GM18520 (cell line): ENCODE measurements around the gene MAGEC1.
"Not testable (repeated sequence)": the region's sequence is repeated elsewhere in the genome, so short reads cannot be mapped to it uniquely, and the experiment has no call there.

Experiments
- ATAC-seq: cut with Tn5 transposase; IDR thresholded peaks from one replicate; pipeline ENCODE4 v1.9.1; 2021; ENCODE audit not compliant: unreplicated experiment

Gene MAGEC1, protein sequence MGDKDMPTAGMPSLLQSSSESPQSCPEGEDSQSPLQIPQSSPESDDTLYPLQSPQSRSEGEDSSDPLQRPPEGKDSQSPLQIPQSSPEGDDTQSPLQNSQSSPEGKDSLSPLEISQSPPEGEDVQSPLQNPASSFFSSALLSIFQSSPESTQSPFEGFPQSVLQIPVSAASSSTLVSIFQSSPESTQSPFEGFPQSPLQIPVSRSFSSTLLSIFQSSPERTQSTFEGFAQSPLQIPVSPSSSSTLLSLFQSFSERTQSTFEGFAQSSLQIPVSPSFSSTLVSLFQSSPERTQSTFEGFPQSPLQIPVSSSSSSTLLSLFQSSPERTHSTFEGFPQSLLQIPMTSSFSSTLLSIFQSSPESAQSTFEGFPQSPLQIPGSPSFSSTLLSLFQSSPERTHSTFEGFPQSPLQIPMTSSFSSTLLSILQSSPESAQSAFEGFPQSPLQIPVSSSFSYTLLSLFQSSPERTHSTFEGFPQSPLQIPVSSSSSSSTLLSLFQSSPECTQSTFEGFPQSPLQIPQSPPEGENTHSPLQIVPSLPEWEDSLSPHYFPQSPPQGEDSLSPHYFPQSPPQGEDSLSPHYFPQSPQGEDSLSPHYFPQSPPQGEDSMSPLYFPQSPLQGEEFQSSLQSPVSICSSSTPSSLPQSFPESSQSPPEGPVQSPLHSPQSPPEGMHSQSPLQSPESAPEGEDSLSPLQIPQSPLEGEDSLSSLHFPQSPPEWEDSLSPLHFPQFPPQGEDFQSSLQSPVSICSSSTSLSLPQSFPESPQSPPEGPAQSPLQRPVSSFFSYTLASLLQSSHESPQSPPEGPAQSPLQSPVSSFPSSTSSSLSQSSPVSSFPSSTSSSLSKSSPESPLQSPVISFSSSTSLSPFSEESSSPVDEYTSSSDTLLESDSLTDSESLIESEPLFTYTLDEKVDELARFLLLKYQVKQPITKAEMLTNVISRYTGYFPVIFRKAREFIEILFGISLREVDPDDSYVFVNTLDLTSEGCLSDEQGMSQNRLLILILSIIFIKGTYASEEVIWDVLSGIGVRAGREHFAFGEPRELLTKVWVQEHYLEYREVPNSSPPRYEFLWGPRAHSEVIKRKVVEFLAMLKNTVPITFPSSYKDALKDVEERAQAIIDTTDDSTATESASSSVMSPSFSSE

DNA sequence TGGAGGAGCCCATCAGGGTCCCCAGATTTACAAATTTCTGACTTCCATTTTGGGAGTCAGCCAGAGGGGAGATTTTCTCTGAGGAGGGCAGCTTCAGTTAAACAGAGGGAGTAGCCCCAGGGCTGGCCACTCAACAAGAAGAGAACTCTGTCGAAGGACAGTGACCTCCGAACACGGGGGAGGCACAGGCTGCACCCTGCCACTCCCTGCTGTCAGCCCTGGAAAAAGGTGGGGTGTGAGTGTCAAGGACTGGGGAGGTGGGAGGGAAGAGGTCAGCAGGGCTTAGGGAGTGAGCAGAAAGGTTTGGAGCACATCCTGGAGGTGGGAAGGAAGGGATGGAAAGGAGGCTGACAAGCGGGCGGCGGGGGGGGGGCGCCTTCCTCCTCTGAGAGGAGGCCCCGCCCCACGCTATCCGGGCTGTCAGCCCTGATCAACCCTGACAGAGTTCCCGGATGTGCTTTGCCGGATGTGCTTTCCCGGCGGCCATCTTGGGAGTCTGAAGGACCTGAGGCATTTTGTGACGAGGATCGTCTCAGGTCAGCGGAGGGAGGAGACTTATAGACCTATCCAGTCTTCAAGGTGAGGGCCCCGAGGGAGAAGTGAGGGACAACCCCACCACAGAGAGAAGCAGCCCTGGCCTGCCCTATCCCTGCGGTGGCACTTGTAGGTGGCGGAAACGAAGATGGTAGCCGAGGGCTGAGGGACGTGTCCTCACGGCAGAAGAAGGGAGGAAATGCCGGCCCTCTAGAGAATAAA, at the start of gene MAGEC1:
Gene MAGEC1, plus strand, starts transcription at position 495 of the 756 bp plus-strand sequence. CDS start 1,179 bp downstream, outside the sequence.
- ATAC-seq = no peak

DNA sequence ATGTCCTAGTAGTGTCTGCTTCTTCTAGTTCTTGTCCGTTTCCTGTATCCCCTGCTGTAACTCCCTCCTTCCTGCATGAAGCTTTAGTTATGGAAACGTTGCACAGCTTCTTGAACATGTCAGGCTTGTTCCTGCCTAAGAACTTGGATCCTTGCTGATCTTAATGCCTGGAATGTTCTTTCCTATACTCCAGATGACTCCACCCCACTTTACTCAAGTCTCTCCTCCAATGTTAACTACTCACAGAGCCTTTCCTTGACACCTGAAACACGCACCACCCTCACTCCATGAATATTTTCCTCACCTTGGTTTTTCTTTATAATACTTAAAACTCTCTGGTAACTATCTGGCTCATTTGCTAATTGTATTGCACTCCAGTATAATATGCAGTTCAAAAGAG, 46.2 kb upstream of the MAGEC1 start:
- no peak for ATAC-seq

DNA sequence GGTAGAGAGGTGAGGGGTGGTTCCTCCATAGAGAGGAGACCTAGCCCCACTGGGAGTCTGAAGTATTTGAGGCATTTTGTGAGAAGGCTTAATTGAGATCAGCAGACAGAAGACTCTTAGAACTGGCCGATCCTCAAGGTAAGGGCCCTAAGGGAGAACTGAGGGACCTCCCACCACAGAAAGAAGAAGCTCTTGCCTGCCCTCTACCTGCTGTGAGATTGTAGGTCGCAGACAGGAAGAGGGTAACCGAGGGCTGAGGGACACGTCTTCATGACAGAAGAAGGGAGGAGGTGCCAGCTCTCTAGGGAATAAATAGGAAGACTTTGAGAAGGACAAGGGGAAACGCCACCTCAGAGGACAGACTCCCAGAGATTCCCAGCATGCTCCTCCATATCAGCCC, 24.1 kb upstream of the MAGEC1 start:
- no peak for ATAC-seq

DNA sequence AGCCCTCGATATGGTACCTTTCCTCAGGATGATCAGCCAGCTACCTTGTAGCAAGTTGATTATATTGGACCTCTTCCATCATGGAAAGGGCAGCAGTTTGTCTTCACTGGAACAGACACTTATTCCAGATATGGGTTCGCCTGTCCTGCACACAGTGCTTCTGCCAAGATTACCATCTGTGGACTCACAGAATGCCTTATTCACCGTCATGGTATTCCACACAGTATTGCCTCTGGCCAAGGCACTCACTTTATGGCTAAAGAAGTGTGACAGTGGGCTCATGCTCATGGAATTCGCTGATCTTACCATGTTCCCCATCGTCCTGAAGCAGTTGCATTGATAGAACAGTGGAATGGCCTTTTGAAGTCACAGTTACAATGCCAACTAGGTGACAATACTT, 14.9 kb upstream of the MAGEC1 start:
- not testable (repeated sequence) for ATAC-seq

- no peak for ATAC-seq
Observed at GRCh38 chrX:141894733-141895132, 9.0 kb upstream of the MAGEC1 start.

- ATAC-seq = no peak
Observed at GRCh38 chrX:141897690-141898089, 6.0 kb upstream of the MAGEC1 start.

GRCh38 chrX:141902366-141902765, 1.3 kb upstream of the MAGEC1 start:
- no peak for ATAC-seq

GRCh38 chrX:141904262-141904661, 568 bp downstream of the MAGEC1 start:
- ATAC-seq = no peak

DNA sequence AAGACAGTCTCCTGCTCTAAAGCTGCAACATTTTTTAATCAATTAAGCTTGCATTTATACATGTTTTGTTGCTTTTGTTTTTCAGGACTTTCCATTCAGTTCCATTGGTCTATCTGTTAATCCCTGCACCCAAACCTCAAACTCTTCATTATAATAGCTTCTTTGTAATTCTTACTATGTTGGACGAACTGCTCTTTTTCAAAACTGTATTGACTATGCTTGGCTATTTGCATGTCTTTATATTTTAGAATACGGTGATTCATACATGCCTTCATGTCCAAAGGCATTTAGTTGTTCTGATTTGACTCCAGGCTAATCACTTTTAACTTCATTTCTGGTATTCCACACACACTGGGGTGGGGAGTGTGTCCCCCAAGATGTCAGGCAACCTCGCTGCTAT, 14.1 kb downstream of the MAGEC1 start:
- ATAC-seq = no peak

- no peak for ATAC-seq
Observed at GRCh38 chrX:141924293-141924692, 20.6 kb downstream of the MAGEC1 start.

GRCh38 chrX:141928432-141928831, 24.7 kb downstream of the MAGEC1 start:
- ATAC-seq = no peak

DNA sequence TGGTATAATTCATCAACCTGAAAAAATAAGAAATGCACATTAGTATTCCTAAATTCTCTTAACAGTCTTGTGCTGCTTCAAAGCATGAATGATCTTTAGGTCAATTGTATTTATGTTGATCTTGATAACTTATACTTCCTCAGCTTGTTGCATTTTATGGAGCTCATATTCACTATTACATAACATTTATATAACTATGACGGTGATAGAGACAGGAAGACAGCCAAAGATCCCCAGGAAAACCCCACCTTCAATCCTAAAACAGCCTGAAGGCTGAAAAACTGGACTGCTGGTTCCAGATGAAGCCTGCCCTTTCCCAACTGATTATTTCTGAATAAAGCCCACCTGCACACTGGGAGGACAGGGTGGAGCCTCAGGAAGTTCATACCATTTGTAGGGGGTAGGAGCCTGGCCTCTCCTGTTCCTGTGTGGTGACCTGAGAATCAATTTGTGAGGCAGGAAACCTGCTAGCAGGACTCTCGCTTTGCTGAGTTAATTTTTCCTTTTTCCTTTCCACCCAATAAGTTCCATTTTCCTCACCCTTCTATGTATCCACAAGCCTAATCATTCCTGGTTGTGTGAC, 30.5 kb downstream of the MAGEC1 start:
- ATAC-seq = no peak

GRCh38 chrX:141935645-141936044, 32.0 kb downstream of the MAGEC1 start:
- ATAC-seq = no peak

DNA sequence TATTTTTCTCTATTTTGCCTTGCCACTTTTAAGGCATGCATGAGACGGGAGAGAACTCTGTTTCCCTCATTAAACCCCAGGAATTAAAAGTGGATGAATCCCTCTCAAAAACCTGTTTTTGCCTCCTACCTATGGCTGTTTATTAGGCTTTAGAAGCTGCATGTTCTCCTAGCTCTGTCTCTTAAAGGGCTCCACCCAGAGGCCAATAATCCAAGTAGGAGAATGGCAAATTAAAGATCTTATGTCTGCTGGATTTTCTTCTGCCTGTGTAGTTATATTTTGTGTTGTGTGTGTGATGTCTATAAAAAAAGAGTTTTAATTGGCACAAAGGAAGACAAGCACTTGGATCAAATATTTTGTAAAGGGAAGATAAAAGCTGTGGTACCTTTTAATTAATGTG, 32.4 kb downstream of the MAGEC1 start:
- ATAC-seq = no peak

DNA sequence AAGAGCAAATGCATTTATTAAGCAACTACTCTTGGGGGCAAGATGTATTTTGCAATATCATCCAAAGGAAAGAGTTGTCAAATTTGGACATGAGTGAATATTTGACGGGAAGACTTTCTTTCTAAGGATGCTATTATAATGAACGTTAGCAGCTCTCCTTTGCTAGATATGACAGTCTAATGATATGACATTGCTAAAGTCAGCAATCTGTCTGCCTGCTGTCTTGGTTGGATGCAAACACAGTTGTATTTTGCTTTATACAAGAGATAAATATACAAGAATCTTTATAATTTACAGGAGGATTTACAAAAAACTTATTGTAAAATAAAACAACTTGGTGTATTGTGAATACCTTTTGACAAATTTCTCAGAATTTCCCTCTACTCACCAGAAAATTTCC, 37.5 kb downstream of the MAGEC1 start:
- no peak for ATAC-seq

DNA sequence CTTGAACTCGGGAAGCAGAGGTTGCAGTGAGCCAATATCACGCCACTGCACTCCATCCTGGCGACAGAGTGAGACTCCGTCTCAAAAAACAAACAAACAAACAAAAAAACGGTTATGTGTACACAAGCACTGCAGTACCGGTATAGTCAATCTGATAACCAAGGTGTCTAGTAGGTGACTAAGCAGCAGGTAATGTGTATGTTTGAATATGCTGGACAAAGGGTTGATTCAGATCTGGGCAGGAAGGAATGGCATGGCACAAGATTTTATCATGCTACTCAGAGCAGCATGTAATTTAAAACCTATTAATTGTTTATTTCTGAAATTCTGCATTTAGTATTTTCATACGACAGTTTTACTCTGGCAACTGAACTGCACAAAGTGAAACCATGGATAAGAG, 41.7 kb downstream of the MAGEC1 start:
- no peak for ATAC-seq

DNA sequence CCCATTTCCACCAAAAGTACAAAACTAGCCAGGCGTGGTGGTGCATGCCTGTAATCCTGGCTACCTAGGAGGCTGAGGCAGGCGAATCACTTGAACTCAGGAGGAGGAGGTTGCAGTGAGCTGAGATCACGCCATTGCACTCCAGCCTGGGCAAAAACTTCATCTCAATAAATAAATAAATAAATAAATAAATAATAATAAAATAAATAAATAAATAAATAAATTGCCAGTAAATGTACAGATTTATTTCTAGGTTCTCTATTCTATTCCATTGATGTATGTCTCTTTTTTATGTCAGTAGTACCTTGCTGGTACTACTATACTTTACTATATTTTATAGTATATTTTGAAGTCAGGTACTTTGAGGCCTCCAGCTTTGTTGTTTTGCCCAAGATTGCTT, 43.7 kb downstream of the MAGEC1 start:
- ATAC-seq = no peak

DNA sequence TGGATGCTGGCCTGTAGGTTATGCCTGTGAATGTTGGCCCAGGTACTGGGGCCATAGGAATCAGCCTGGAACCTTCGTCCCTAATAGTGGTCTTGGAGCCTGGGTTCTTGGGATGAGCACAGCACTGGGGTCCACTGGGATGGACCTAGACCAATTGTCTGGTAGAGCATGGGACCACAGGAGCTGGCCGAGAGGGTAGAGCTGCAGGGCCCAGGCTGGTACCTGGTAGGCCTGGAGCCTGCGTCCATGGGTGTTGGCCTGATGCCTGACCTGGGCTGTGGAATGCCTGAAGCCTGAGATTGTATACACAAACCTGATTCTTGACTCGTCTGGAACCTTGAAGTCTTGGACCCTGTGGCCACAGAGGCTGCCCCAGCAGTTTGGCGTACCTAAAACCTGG, 48.9 kb downstream of the MAGEC1 start:
- ATAC-seq = no peak

DNA sequence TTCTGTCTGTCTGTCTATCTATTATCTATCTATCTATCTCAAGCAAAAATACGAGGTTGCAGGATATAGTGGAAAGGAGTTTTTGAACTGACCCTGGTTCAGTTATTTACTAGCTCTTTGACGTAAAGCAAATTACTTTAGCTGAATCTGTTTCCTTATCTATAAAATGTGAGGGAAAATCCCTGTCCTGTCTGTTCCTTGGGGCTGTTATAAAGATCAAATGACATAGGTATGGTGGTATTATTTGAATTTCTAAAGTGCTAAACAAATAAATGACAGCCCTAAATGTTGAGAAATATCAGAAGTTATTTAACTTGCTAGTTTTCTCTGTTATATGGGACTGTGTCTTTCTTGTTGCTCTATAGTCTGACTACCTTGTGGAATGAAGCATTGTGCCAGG, 55.0 kb downstream of the MAGEC1 start:
- no peak for ATAC-seq
